Stimulated activated CD4-positive, alpha-beta T cell treated with anti-CD3 and anti-CD28 coated beads, Interleukin-2, amount 100 ng/mL, for 48 hours (primary cell): ENCODE measurements around the gene HTRA3.

Source experiments
- DNase-seq, 2 donors: peaks; one replicate each; pipeline ENCODE4 v3.0.0-alpha.2; 2020

Gene HTRA3

DNA sequence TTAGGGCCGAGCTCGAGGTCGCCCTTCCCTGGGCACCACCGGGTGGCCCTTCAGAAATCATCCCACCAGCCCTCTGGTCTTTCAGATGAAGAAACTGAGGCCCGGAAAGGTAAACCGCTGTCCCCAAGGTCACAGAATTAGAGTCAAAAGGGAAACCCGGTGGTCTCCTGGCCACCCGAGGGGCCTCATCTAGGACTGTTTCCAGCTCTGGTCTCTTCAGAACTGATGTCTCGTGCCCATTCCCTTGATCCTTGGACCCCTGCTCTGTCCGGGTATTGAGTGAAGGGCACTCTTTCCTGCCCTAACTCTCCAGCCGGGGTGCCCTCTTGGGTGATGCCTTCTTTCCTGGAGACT is 841 bp downstream of the HTRA3 start:
- no peak for DNase-seq

GRCh38 chr4:8270912-8271815 is 1.6 kb downstream of the HTRA3 start:
- no peak for DNase-seq

- no peak for DNase-seq
Observed at GRCh38 chr4:8271821-8272220, 2.3 kb downstream of the HTRA3 start.

- no peak for DNase-seq
Observed at GRCh38 chr4:8272472-8273428, 3.2 kb downstream of the HTRA3 start.

- no peak for DNase-seq
Observed at GRCh38 chr4:8273450-8273849, 3.9 kb downstream of the HTRA3 start.

DNA sequence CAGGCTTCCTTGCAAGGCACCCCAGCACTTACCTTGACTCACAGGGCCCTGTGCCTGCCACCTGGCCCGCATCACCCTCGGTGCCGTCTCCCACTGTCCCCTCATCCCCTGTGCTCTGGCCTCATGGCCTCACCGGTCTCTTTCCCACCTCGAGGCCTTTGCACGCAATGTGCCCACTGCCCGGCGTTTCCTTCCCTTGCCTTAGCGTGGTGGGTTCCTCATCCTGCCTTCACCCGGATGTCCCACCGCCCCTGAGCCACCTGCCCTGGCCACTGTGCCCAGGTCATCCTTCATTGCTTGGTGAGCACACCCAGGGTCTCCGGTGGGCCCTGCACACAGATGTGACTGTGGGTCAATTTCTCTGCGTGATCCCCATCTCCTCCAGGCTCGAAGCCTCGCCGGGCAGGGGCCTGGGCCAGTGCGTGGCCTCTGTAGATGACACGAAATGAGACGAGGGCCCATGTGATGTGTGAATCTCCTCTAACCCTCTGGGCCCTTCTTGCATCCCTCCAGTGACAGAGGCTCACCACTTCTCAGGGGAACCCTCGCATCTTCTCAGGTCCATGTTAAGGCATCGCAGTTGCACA is 4.6 kb downstream of the HTRA3 start:
- no peak for DNase-seq

- DNase-seq = no peak
Observed at GRCh38 chr4:8274765-8275547, 5.4 kb downstream of the HTRA3 start.

GRCh38 chr4:8275548-8275910 is 6.0 kb downstream of the HTRA3 start:
- no peak for DNase-seq

- DNase-seq = no peak
Observed at GRCh38 chr4:8276358-8277240, 7.0 kb downstream of the HTRA3 start.

DNA sequence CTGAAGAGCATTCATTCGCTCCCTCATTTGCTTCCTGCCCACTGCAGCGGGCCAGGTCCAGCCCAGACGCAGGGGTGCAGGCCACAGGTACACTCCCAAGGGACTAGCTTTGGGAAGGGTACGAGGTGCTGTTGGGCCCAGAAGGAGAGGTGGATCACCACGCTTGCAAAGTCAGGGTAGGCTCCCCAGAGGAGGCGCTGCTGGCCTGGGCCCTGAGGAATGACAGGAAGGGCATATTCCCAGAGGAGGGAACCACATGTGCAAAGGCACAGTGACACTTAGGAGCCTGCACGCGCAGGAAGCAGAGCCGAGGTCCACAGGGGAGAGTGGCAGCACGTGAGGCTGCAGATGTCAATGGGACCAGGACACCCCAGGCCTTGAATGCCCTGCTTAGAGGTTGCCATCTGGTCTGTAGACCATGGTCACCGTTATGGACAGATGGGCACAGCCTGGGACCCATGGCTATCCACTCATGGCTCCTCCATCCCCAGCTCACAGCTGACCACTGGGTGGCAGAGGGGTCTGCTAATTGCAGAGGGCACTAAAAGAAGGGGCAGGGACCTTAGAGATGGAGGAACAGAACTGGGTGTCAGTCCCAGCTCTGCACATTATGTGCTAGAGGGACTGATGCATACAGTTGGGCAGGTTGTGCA is 7.9 kb downstream of the HTRA3 start:
- DNase-seq = no peak

- DNase-seq = no peak
Observed at GRCh38 chr4:8278009-8278395, 8.4 kb downstream of the HTRA3 start.

- no peak for DNase-seq
Observed at GRCh38 chr4:8278421-8279287, 9.1 kb downstream of the HTRA3 start.

DNA sequence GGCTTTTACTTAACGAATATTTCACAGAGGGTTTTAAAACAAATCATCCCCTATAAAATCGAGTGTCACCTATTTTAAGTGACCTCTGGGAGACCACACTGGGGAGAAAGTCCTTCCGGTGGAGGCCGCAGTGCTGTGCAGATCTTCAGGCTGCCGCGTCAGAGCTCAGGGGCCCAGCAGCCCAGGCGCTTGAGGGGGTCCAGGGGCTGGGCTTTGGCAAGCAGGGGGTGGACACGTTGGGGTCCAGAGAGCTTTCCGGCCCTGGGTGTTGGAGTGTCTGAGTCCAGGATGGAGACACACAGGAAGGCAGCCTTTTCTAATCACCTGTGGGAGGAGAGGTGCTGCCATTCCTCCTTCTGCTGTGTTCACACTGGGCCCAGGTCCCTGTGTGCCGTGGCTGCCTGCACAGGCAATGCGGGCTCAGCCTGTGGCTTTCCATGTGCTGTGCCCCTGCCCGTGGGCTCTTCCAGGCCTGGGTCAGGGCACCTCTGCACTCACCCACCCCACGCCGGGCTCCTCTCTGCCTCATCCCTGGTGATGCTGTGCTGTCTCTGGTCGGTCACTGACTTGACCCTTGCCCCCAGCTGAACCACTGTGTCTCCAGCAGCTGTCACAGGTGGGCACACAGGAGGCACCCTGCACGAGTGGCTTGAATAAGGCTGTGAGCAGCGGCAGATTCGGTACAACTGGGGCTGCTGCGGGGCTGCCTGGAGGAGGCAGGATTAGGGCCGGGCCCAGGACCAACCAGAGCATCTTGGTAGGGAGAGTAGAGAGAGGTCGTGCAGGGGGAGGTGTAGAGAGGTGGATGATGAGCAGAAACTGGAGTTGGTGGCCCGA is 10.0 kb downstream of the HTRA3 start:
- no peak for DNase-seq

- no peak for DNase-seq
Observed at GRCh38 chr4:8280158-8280875, 10.8 kb downstream of the HTRA3 start.

- no peak for DNase-seq
Observed at GRCh38 chr4:8280876-8281440, 11.4 kb downstream of the HTRA3 start.

GRCh38 chr4:8281519-8282133 is 12.1 kb downstream of the HTRA3 start:
- no peak for DNase-seq

- no peak for DNase-seq
Observed at GRCh38 chr4:8282134-8282641, 12.6 kb downstream of the HTRA3 start.
